Bronchial epithelial cell (primary cell): ENCODE data around the gene DCXR. TPM values are rescaled to one million over a fixed set of nuclear protein-coding genes. Genes with fewer than 3 reads are reported as not detected.
"Not testable (repeated sequence)": the region's sequence is repeated elsewhere in the genome, so short reads cannot be mapped to it uniquely, and the experiment has no call there.

ENCODE experiments used
- DNase-seq: peaks from one replicate; pipeline ENCODE4 v3.0.0-alpha.2; 2010; ENCODE audit warnings: low read depth
- FAIRE-seq: peaks from 2 replicates; lab custom pipeline; 2011; peaks lifted over from hg19 to GRCh38; lab: Jason Lieb, UNC
- H3K27me3 ChIP-seq: 2 replicates; pipeline ENCODE4 v1.5.1; 2011; ENCODE audit warnings: low read length; ENCODE audit not compliant: control insufficient read depth, insufficient read depth
- H3K36me3 ChIP-seq: 2 replicates; pipeline ENCODE4 v1.5.1; 2011; ENCODE audit warnings: low read length; ENCODE audit not compliant: control insufficient read depth, insufficient read depth
- H3K4me3 ChIP-seq: 2 replicates; pipeline ENCODE4 v1.5.1; 2011; ENCODE audit warnings: mild to moderate bottlenecking, low read depth, low read length, control low read depth
- total RNA-seq: library from RNA; depleted of rRNA; stranded (reverse); fragments of >200 nt; gene quantifications from 2 replicates; pipeline ENCODE4 v1.2.1, GENCODE V29; 2014
- TF ChIP-seq, protein P1 (sequence below): IDR thresholded peaks from 2 replicates; pipeline ENCODE4 v1.5.1; 2011; ENCODE audit warnings: mild to moderate bottlenecking, moderate library complexity, low read length, control low read depth, inconsistent platforms; ENCODE audit not compliant: insufficient read depth, severe bottlenecking

The DCXR gene
- total RNA-seq, 1 donor from 2014 or later, result 87.9 TPM

GRCh38 chr17:82042649-82043048, 5.2 kb upstream of the DCXR start:
- TF ChIP-seq, protein P1, sequence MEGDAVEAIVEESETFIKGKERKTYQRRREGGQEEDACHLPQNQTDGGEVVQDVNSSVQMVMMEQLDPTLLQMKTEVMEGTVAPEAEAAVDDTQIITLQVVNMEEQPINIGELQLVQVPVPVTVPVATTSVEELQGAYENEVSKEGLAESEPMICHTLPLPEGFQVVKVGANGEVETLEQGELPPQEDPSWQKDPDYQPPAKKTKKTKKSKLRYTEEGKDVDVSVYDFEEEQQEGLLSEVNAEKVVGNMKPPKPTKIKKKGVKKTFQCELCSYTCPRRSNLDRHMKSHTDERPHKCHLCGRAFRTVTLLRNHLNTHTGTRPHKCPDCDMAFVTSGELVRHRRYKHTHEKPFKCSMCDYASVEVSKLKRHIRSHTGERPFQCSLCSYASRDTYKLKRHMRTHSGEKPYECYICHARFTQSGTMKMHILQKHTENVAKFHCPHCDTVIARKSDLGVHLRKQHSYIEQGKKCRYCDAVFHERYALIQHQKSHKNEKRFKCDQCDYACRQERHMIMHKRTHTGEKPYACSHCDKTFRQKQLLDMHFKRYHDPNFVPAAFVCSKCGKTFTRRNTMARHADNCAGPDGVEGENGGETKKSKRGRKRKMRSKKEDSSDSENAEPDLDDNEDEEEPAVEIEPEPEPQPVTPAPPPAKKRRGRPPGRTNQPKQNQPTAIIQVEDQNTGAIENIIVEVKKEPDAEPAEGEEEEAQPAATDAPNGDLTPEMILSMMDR, result no peak
- H3K4me3 ChIP-seq, result no peak overlapping the region
- no peak for DNase-seq
- H3K36me3 ChIP-seq, result peaks cover 2% of the 10 kb centered on the region
- FAIRE-seq, result peak; percentile 50
- H3K27me3 ChIP-seq, result no peaks in the 10 kb centered on the region

GRCh38 chr17:82041144-82041814, 3.8 kb upstream of the DCXR start:
- no peak overlapping the region for H3K4me3 ChIP-seq
- H3K36me3 ChIP-seq, result peaks cover 2% of the 10 kb centered on the region
- TF ChIP-seq, protein P1, result no peak
- no peak for FAIRE-seq
- DNase-seq, result peak; percentile 43
- no peaks in the 10 kb centered on the region for H3K27me3 ChIP-seq

DNA sequence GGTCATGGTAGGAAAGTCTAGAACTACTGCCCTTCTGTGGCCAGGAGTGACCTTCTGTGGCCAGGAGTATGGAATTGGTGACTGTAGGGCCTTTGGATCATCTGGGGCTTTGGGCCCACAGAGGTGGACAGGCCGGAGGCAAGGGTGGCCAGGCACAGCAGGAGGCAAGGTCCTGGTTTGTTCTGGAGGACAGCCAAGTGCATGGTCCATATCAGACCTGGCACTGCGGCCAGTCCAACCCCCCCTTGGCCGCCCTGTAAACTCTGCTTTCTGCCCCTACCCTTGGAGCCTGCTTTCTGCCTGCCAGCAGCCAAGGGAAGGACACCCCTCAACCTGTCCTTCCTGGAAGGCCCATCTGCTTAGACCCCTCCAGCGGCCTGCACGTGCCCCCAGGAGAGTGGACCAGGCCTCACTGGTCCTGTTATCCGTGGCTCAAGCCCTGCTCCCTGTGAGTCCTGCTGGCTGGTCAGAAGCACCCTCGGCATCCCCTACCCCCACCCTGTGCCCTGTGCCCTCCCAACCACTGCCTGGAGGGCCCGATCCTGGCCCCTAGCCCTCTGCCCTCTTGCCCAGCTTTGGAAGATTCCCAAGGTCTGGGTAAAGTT, 2.3 kb upstream of the DCXR start:
- FAIRE-seq (no peak), DNase-seq (no peak)
- Histone ChIP-seq H3K4me3 (no peak overlapping the region), H3K27me3 (no peaks in the 10 kb centered on the region), H3K36me3 (peaks cover 5% of the 10 kb centered on the region)
- TF ChIP-seq, protein P1, result no peak

- H3K36me3 ChIP-seq, DNase-seq, H3K4me3 ChIP-seq, H3K27me3 ChIP-seq, FAIRE-seq: not testable (repeated sequence)
Observed at GRCh38 chr17:82038796-82039409, 1.4 kb upstream of the DCXR start.

DNA sequence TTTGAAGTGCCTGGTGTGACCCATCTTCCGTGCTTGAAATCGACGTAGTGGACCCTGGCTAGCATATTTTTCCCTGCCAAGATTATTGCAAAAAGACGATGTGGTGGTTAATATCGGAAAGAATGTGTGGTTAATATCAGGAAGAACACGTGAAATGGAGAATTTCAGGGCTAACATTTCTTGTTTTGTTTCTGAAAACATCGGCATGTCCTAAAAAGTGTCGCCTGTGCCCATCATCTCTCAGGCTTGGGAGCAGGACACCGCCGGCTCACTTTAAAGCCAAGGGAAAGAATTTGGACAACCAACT, 345 bp upstream of the DCXR start:
- Histone ChIP-seq H3K27me3 (no peaks in the 10 kb centered on the region), H3K36me3 (peaks cover 7% of the 10 kb centered on the region), H3K4me3 (peak overlapping the region; percentile 69)
- DNase-seq, result no peak
- no peak for FAIRE-seq
- TF ChIP-seq, protein P1, result no peak

GRCh38 chr17:82036634-82037091, 834 bp downstream of the DCXR start:
- Histone ChIP-seq H3K4me3 (peak overlapping the region; percentile 69), H3K27me3 (no peaks in the 10 kb centered on the region), H3K36me3 (peaks cover 7% of the 10 kb centered on the region)
- DNase-seq, result no peak
- no peak for FAIRE-seq
- TF ChIP-seq, protein P1, result no peak
